Measurements from ENCODE around the gene DHX30.

DHX30 gene

DNA sequence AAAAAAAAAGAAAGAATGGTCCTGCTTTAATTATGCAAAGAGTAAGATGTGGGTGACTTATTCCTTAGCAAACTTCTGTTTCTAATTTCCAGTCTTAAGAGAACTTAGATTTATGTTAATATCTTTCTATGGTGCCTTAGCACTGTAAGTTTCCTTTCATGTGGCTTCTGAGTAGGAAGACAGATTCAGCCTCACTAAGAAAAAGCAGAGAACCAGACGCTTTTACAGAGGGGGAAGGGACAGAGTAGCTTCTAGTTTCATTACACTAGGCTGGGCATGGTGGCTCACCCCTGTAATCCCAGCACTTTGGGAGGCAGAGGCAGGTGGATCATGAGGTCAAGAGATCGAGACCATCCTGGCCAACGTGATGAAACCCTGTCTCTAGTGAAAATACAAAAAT is 95.0 kb downstream of the DHX30 start:
- ChIA-PET CTCF (no interaction called here), POLR2A (ENCODE audit: low non-redundant PET) (no interaction called here)
- no peak for DNase-seq (ENCODE audit: low spot score)
- no peak overlapping the region for H3K27ac ChIP-seq
- TF ChIP-seq, protein P1, sequence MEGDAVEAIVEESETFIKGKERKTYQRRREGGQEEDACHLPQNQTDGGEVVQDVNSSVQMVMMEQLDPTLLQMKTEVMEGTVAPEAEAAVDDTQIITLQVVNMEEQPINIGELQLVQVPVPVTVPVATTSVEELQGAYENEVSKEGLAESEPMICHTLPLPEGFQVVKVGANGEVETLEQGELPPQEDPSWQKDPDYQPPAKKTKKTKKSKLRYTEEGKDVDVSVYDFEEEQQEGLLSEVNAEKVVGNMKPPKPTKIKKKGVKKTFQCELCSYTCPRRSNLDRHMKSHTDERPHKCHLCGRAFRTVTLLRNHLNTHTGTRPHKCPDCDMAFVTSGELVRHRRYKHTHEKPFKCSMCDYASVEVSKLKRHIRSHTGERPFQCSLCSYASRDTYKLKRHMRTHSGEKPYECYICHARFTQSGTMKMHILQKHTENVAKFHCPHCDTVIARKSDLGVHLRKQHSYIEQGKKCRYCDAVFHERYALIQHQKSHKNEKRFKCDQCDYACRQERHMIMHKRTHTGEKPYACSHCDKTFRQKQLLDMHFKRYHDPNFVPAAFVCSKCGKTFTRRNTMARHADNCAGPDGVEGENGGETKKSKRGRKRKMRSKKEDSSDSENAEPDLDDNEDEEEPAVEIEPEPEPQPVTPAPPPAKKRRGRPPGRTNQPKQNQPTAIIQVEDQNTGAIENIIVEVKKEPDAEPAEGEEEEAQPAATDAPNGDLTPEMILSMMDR (conservative IDR thresholded peaks at IDR 0.05; ENCODE audit: low read depth): no peak

DNA sequence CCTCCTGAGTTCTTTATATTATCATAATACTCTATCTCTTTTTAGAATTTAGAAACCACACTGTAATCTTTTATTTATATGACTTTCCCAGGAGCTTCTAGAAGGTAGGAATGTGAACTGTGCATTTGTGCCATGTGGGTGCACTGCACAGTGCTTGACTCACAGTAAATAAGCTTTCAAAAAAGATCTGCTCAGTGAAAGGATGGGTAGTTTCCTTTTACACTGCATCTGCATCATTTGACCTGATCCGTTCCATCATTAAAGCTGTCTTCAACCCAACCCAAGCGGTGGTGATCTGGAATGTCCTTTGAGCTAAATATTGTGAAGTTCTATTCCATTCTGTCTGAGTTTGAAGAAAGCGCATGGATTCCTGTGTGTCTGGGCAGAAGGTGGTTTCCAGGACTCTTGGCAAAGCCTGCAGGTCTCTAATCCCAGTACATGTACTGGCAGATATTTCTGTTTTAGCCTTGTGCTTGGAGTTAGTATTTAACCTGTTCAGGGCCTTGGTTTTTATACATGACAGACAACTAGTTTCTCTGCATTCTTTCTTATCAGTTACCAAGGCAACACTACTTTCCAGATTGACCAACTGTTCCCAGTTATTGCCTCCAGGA is 96.7 kb downstream of the DHX30 start:
- ChIA-PET CTCF (interaction anchor here (1.1 kb wide), 1 partner anchor 21 kb away, joined by 3 read pairs; no protein-coding TSS in a partner anchor), POLR2A (ENCODE audit: low non-redundant PET) (interaction anchor here (0.6 kb wide), 1 partner anchor 18 kb away, joined by 4 read pairs; no protein-coding TSS in a partner anchor)
- TF ChIP-seq, protein P1 (conservative IDR thresholded peaks at IDR 0.05; ENCODE audit: low read depth): no peak
- no peak overlapping the region for H3K27ac ChIP-seq
- DNase-seq (ENCODE audit: low spot score): no peak

Data from RWPE1 (cell line).